Erythroblast (primary cell): ENCODE measurements around the gene CHCHD3.

Source experiments
- GATA1 ChIP-seq: IDR thresholded peaks from 2 replicates; pipeline ENCODE4 v1.6.1; 2011; ENCODE audit warnings: low read depth, mild to moderate bottlenecking, control low read depth, low read length, moderate library complexity
- POLR2A ChIP-seq: IDR thresholded peaks from 2 replicates; pipeline ENCODE4 v1.6.1; 2011; ENCODE audit warnings: mild to moderate bottlenecking, low read length

DNA sequence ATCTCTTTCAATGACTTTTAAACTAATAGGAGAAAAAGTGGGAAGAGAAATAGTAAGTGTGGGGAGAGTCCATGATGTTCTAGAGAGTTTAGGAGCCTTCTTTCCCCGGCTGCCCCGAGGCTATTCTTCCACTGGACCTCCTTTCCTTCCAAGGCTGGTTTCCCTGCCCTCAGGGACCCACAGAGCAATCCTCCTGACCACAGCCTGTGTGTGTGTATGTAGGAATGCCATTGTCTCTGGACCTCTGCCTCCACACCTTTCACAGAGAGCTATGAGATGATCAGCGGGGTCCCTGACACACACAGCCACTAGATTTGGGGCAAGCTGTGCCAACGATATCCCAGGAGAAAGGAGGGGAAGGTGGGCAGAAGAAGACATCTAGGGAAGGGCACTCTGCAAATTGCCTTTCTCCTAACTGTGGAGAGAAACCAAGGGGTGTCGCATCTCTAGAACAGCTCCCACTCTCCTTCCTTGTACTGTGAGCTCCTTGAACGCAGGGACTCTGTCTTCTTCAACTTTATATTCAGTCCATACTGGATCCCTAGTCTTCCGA, 13.3 kb upstream of the CHCHD3 start:
- no peak for TF ChIP-seq POLR2A
- TF ChIP-seq GATA1, result no peak
